Activated CD8-positive, alpha-beta memory T cell treated with anti-CD3 and anti-CD28 coated beads, Interleukin-2, amount 50 U/mL, for 48 hours (primary cell): ENCODE measurements around the gene GBGT1.
"Not testable (repeated sequence)": the region's sequence is repeated elsewhere in the genome, so short reads cannot be mapped to it uniquely, and the experiment has no call there.

Experiments
- DNase-seq: peaks from one replicate; pipeline ENCODE4 v3.0.0-alpha.2; 2020

Gene GBGT1

DNA sequence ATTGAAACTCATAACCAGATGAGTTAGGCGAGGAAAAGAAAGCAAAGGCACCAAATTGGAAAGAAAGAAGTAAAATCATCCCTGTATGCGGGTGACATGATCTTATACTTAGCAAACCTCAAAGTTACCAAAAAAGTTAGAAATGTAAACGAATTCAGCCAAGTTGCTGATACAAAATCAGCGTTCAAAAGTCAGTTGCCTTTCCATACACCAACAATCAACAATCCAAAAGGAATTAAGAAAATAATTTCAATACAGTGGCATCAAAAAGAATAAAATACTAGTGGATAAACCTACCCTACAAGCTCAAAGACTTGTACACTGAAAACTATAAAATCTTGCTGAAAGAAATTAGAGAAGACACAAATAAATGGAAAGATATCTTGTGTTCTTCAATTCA is 30.9 kb upstream of the GBGT1 start:
- no peak for DNase-seq

DNA sequence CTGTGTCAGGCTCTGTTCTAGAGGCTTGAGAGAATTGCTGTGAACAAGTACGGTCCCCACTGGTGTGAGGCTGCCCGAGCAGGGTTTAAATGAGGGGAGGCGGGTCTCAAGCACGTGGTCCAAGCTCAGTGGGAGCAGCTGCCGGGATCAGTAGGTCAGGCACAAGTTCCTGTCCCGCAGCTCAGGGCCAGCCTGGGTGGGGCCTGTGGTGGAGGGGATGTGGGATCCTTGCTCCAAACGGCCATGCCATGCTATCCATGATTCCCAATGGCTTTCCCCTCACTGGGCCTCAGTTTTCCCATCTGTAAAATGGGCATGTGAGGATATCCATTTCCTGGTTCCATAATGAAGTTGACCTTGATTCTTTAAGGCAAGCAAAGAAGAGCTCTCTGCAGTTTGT is 28.3 kb upstream of the GBGT1 start:
- no peak for DNase-seq

DNA sequence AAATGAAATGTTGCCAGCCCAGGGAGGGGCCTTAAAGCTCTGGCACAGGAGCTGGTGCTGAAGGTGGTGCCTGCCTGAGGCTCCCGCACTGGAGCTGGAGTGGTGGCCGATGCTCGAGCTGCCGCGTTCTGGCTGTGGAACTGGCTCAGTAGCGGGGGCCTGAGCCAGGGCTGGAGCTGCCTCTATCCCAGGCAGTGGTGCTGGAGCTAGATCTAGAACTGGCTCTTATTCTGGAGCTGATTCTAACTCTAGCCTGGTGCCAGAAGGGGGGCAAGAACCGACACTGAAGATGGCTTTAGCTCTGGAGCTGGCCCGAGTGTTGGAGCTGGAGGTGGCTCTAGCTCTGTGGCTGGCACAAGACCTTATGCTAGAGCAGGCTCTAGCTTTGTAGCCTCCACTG is 26.1 kb upstream of the GBGT1 start:
- no peak for DNase-seq

GRCh38 chr9:133188843-133189180 is 25.1 kb upstream of the GBGT1 start:
- DNase-seq = no peak

- DNase-seq = no peak
Observed at GRCh38 chr9:133188006-133188842, 24.5 kb upstream of the GBGT1 start.

GRCh38 chr9:133187561-133188005 is 23.9 kb upstream of the GBGT1 start:
- no peak for DNase-seq

- no peak for DNase-seq
Observed at GRCh38 chr9:133186736-133187135, 23.0 kb upstream of the GBGT1 start.

GRCh38 chr9:133184971-133185370 is 21.3 kb upstream of the GBGT1 start:
- no peak for DNase-seq

DNA sequence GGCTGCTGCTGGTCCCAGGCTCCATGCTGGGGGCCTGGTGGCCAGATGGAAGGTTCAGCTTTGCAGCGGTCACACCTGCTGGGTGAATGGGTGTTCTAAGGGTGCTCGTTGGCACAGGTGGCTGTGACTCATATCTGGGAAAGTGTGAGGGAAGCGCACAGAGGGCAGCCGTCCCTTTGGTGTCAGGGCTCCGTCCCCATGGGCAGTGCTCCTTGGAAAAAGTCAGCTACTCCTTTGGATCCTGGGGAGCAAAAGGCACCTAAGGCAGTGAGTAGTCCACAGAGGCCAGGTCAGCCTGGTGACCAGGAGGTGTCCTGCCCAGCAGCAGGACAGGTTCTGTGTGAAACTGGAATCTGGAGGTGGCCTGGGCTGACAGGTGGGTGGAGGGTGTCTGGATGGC is 18.4 kb upstream of the GBGT1 start:
- no peak for DNase-seq

DNA sequence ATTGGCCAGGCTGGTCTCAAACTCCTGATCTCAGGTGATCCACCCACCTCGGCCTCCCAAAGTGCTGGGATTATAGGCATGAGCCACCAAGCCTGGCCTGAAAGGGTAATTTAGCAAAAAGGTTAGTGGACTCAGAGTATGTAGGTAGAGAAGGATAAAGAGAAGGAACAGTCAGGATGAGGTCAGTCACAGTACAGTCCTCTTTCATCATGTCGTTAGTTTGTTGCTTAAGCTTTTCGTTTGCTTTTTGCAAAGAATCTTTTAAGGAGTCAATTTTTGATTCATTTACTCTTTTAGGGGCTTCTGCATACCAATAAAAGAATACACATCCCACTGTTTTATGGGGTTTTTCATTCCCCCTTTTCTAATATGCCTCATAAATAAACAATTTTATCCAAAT is 17.8 kb upstream of the GBGT1 start:
- DNase-seq = no peak

GRCh38 chr9:133180953-133181352 is 17.2 kb upstream of the GBGT1 start:
- no peak for DNase-seq

- DNase-seq = no peak
Observed at GRCh38 chr9:133173056-133173455, 9.3 kb upstream of the GBGT1 start.

- DNase-seq = no peak
Observed at GRCh38 chr9:133171161-133171961, 7.6 kb upstream of the GBGT1 start.

DNA sequence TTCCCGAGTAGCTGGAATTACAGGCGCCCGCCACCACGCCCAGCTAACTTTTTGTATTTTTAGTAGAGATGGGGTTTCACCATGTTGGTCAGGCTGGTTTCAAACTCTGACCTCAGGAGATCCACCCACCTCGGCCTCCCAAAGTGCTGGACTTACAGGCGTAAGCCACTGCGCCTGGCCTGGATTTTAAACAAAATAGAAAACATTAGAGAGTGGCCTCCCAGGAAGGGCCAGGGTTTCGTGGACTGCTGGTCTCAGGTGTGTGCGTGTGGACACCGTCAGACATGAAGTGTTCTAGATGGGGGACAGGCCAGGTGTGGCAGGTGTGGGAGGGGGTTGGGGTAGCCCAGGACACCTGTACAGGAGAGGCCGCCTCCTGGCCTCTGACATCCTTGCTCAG is 7.0 kb upstream of the GBGT1 start:
- DNase-seq = no peak

GRCh38 chr9:133169687-133170086 is 6.0 kb upstream of the GBGT1 start:
- DNase-seq = not testable (repeated sequence)

GRCh38 chr9:133169102-133169501 is 5.4 kb upstream of the GBGT1 start:
- no peak for DNase-seq

GRCh38 chr9:133168432-133168831 is 4.7 kb upstream of the GBGT1 start:
- DNase-seq = no peak

GRCh38 chr9:133167769-133168168 is 4.1 kb upstream of the GBGT1 start:
- DNase-seq = no peak

- DNase-seq = no peak
Observed at GRCh38 chr9:133167096-133167730, 3.5 kb upstream of the GBGT1 start.

DNA sequence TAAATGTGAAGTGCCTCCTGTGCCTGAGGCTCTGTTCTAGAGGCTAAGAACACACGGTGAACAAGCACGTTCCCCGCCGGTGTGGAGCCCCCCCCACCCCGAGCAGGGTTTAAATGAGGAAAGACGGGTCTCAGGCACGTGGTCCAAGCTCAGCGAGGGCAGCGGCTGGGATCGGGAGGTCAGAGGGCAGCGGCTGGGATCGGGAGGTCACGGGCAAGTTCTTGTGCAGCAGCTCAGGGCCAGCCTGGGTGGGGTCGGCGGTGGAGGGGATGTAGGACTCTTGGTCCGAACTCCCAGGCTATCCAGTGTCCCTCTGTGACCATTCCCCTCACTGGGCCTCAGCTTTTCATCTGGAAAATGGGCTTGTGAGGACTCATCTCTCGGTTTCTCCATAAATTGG is 2.7 kb upstream of the GBGT1 start:
- no peak for DNase-seq

GRCh38 chr9:133165452-133165730 is 1.7 kb upstream of the GBGT1 start:
- DNase-seq = no peak

- no peak for DNase-seq
Observed at GRCh38 chr9:133164191-133164590, 477 bp upstream of the GBGT1 start.

DNA sequence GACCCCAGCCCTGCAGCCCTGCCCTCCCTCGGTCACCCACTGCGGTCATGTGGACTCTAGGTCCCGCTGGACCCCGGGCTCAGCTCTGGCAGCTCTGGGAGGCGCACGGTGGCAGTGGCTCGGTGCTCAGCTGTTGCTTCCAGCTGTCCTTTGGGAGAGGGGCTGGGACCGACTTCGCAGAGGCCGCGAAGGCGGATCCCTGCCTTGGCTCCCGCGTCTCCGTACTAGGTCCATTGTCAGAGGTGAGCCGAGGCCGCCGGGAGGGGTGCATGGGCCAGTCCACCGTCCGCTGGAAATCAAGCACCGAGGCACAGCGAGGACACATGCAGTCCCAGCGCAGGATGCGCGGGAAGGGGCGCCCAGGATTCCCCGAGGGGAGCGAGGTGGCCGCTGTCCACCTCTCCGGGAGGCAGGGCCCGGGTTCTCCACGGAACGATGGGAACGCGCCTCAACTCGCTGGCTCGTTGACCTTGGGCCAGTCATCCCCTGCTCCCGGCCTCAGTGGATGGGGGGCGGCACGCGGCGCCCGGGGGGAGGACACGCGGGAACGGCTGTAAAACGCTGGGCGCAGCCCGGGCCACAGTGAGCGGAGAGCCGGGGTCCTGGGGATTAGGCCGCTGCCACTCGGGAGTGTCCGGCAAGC is 732 bp downstream of the GBGT1 start:
- no peak for DNase-seq

DNA sequence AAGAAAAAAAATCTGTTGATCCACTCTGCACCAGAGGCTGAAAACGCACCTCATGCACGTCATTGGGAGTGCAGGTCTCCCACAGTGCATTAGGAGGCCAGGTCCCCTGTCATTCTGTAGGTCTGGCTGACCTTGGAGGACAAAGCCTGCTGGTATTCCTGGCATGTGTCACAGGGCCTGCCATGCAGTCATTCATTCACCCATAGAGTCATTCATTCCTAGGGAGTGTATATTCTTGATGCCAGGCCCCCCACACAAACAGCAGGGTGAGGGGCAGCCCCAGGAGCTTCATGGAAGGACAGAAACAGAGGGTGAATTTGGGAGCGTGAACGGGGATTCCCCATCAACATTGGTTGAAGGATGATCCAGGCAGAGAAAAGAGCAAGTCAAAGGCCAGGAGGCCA is 2.2 kb downstream of the GBGT1 start:
- no peak for DNase-seq
